K562 (cell line): ENCODE data around the gene CAPN7. TPM values are rescaled to one million over a fixed set of nuclear protein-coding genes. Genes with fewer than 3 reads are reported as not detected.

Experiments used
- GABPB1 ChIP-seq: sonication (generic); formaldehyde crosslinking; IDR thresholded peaks from 2 replicates; pipeline ENCODE4 v1.8.0; 2022; ENCODE audit warnings: mild to moderate bottlenecking, missing genetic modification reagents
- JUND ChIP-seq, 2 experiments: IDR thresholded peaks; 2 replicates in 1 of 2; 3 replicates in 1 of 2; pipeline ENCODE4 v1.6.1; 2011; ENCODE audit warnings: borderline replicate concordance in 2 of 2, low read depth in 2 of 2, low read length in 2 of 2, improper control_type of control experiment in 1 of 2, missing biosample characterization in 1 of 2, missing genetic modification characterization in 1 of 2, missing genetic modification reagents in 1 of 2
- RBM15 ChIP-seq: fragments of 200-400 bp; formaldehyde crosslinking; IDR thresholded peaks from 2 replicates; pipeline ENCODE4 v1.6.1; 2018; ENCODE audit warnings: mild to moderate bottlenecking, low read length, moderate library complexity; ENCODE audit not compliant: insufficient read depth
- RBM25 ChIP-seq: fragments of 200-400 bp; formaldehyde crosslinking; IDR thresholded peaks from 2 replicates; pipeline ENCODE4 v1.6.1; 2018; ENCODE audit warnings: low read length, low read depth, moderate library complexity; ENCODE audit not compliant: severe bottlenecking
- TRIM28 ChIP-seq: fragments of 450-650 bp; IDR thresholded peaks from 2 replicates; pipeline ENCODE4 v1.6.1; 2017
- ZNF232 ChIP-seq: sonication (generic); formaldehyde crosslinking; IDR thresholded peaks from 2 replicates; pipeline ENCODE4 v1.8.0; 2022; ENCODE audit warnings: mild to moderate bottlenecking, missing genetic modification reagents
- ZNF589 ChIP-seq: fragments of 200-800 bp; sonication (Bioruptor generic); IDR thresholded peaks from 2 replicates; pipeline ENCODE4 v1.6.1; 2016; ENCODE audit warnings: low read depth, missing genetic modification characterization, missing compliant biosample characterization
- polyA plus RNA-seq, 8 experiments: library from polyadenylated mRNA; depleted of rRNA in 4 of 8; stranded (reverse) in 5 of 8; unstranded in 3 of 8; fragments of >200 nt; fragmentation: Nextera tagmentation in 2 of 8; fragmentation: Illumina TruSeq in 1 of 8; extraction: Ambion mirVana in 2 of 8; extraction: Trizol in 1 of 8; gene quantifications; 2 replicates each; pipeline versions ENCODE4 v1.2.1 to v1.2.3, GENCODE V29; 2011 to 2014; ENCODE audit warnings: inconsistent platforms in 1 of 8, missing spikeins in 1 of 8
- total RNA-seq, 7 experiments: library from RNA; depleted of rRNA in 6 of 7; stranded (reverse); fragments of >200 nt in 6 of 7; fragmentation: Illumina TruSeq in 2 of 7; extraction: Trizol in 2 of 7; gene quantifications; 2 replicates each; pipeline versions ENCODE4 v1.2.1 to v1.2.3, GENCODE V29; 2011 to 2021; ENCODE audit warnings: low replicate concordance in 1 of 7
- TF ChIP-seq, protein P1 (sequence below): fragments of 250-450 bp; sonication (Bioruptor Pico); IDR thresholded peaks from 2 replicates; pipeline ENCODE4 v1.6.1; 2021; ENCODE audit warnings: mild to moderate bottlenecking
- TF ChIP-seq, protein P2 (sequence below): fragments of 250-450 bp; sonication (Bioruptor Pico); IDR thresholded peaks from 2 replicates; pipeline ENCODE4 v1.8.0; 2022; ENCODE audit warnings: moderate library complexity, mild to moderate bottlenecking, inconsistent platforms
- TF ChIP-seq, protein P3 (sequence below): fragments of 450-650 bp; IDR thresholded peaks from 2 replicates; pipeline ENCODE4 v1.6.1; 2016; ENCODE audit warnings: antibody characterized with exemption
- TF ChIP-seq, protein P4 (sequence below): sonication (generic); formaldehyde crosslinking; IDR thresholded peaks from 2 replicates; pipeline ENCODE4 v1.8.1; 2023; ENCODE audit warnings: mild to moderate bottlenecking, missing genetic modification reagents
- TF ChIP-seq, protein P5 (sequence below): fragments of 450-650 bp; IDR thresholded peaks from 2 replicates; pipeline ENCODE4 v1.6.1; 2017; ENCODE audit warnings: antibody characterized with exemption, mild to moderate bottlenecking
- TF ChIP-seq, protein P6 (sequence below): sonication (generic); formaldehyde crosslinking; IDR thresholded peaks from 2 replicates; pipeline ENCODE4 v1.8.1; 2023; ENCODE audit warnings: mild to moderate bottlenecking, missing genetic modification reagents

Gene CAPN7
- total and polyA plus RNA-seq, 9 of the 15 experiments (the other 6 are each of a cell fraction or from before 2014, with no cell fraction given), result 6.5 to 42.7 (median 32.7) TPM

DNA sequence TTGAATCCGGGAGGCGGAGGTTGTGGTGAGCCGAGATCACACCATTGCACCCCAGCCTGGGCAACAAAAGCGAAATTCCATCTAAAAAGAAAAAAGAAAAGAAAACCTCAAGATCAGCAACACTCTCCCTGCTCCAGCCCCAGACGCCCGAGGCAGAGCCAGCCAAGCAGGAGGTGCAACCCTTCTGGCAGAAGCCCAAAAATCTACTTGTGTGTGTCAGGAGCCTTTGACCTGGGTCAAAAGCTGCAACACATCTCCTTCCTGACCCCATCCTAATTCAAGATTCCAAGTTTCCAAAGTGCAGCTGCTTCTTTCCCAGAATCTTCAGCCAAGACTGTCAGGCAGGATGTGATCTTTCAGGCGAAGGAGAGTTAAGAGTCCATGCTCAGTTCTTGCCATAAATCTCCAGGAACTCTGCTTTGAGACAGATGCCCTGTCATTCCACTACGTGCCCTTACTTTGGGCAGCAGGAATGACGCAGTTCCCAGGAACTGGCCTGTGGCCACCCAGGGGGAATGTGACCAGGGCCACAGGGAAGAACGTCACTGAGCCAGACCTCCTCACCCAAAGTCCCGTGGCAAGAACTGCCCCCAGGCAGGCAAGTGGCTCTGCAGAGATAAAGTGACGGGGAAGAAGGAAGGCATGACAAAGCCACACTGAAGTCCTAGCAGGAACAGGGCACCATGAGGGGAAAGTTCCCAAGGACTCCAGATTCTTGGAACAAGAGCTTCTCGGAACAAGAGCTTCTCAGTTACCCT is 86.9 kb downstream of the CAPN7 start (continued):
- TF ChIP-seq, protein P1, sequence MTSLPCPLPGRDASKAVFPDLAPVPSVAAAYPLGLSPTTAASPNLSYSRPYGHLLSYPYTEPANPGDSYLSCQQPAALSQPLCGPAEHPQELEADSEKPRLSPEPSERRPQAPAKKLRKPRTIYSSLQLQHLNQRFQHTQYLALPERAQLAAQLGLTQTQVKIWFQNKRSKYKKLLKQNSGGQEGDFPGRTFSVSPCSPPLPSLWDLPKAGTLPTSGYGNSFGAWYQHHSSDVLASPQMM (CRISPR knock-in tag), result no peak
- TF ChIP-seq, protein P2, sequence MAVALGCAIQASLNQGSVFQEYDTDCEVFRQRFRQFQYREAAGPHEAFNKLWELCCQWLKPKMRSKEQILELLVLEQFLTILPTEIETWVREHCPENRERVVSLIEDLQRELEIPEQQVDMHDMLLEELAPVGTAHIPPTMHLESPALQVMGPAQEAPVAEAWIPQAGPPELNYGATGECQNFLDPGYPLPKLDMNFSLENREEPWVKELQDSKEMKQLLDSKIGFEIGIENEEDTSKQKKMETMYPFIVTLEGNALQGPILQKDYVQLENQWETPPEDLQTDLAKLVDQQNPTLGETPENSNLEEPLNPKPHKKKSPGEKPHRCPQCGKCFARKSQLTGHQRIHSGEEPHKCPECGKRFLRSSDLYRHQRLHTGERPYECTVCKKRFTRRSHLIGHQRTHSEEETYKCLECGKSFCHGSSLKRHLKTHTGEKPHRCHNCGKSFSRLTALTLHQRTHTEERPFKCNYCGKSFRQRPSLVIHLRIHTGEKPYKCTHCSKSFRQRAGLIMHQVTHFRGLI (CRISPR knock-in tag), result no peak
- no peak for TF ChIP-seq ZNF232 (CRISPR knock-in tag)
- TF ChIP-seq RBM25, result no peak
- TF ChIP-seq TRIM28, result no peak
- TF ChIP-seq, protein P3, sequence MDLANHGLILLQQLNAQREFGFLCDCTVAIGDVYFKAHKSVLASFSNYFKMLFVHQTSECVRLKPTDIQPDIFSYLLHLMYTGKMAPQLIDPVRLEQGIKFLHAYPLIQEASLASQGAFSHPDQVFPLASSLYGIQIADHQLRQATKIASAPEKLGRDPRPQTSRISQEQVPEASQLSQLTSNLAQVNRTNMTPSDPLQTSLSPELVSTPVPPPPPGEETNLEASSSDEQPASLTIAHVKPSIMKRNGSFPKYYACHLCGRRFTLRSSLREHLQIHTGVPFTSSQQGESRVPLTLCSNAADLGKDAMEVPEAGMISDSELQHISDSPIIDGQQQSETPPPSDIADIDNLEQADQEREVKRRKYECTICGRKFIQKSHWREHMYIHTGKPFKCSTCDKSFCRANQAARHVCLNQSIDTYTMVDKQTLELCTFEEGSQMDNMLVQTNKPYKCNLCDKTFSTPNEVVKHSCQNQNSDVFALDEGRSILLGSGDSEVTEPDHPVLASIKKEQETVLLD, result no peak
- no peak for TF ChIP-seq JUND (IDR thresholded peaks at IDR 0.05; ENCODE audit: borderline replicate concordance, low read depth, low read length)
- peak; percentile 16; the same call in 1 of the 3 replicates for TF ChIP-seq JUND (tag; IDR thresholded peaks at IDR 0.05; ENCODE audit: borderline replicate concordance, low read depth, low read length)
- TF ChIP-seq, protein P4, sequence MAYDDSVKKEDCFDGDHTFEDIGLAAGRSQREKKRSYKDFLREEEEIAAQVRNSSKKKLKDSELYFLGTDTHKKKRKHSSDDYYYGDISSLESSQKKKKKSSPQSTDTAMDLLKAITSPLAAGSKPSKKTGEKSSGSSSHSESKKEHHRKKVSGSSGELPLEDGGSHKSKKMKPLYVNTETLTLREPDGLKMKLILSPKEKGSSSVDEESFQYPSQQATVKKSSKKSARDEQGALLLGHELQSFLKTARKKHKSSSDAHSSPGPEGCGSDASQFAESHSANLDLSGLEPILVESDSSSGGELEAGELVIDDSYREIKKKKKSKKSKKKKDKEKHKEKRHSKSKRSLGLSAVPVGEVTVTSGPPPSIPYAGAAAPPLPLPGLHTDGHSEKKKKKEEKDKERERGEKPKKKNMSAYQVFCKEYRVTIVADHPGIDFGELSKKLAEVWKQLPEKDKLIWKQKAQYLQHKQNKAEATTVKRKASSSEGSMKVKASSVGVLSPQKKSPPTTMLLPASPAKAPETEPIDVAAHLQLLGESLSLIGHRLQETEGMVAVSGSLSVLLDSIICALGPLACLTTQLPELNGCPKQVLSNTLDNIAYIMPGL (CRISPR knock-in tag), result no peak
- no peak for TF ChIP-seq RBM15
- TF ChIP-seq ZNF589 (CRISPR knock-in tag), result peak; percentile 22; the same call in 1 of the 2 replicates
- TF ChIP-seq GABPB1, result no peak
- TF ChIP-seq, protein P5, sequence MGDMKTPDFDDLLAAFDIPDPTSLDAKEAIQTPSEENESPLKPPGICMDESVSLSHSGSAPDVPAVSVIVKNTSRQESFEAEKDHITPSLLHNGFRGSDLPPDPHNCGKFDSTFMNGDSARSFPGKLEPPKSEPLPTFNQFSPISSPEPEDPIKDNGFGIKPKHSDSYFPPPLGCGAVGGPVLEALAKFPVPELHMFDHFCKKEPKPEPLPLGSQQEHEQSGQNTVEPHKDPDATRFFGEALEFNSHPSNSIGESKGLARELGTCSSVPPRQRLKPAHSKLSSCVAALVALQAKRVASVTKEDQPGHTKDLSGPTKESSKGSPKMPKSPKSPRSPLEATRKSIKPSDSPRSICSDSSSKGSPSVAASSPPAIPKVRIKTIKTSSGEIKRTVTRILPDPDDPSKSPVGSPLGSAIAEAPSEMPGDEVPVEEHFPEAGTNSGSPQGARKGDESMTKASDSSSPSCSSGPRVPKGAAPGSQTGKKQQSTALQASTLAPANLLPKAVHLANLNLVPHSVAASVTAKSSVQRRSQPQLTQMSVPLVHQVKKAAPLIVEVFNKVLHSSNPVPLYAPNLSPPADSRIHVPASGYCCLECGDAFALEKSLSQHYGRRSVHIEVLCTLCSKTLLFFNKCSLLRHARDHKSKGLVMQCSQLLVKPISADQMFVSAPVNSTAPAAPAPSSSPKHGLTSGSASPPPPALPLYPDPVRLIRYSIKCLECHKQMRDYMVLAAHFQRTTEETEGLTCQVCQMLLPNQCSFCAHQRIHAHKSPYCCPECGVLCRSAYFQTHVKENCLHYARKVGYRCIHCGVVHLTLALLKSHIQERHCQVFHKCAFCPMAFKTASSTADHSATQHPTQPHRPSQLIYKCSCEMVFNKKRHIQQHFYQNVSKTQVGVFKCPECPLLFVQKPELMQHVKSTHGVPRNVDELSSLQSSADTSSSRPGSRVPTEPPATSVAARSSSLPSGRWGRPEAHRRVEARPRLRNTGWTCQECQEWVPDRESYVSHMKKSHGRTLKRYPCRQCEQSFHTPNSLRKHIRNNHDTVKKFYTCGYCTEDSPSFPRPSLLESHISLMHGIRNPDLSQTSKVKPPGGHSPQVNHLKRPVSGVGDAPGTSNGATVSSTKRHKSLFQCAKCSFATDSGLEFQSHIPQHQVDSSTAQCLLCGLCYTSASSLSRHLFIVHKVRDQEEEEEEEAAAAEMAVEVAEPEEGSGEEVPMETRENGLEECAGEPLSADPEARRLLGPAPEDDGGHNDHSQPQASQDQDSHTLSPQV, result peak; percentile 44; the same call in 1 of the 2 replicates
- TF ChIP-seq, protein P6, sequence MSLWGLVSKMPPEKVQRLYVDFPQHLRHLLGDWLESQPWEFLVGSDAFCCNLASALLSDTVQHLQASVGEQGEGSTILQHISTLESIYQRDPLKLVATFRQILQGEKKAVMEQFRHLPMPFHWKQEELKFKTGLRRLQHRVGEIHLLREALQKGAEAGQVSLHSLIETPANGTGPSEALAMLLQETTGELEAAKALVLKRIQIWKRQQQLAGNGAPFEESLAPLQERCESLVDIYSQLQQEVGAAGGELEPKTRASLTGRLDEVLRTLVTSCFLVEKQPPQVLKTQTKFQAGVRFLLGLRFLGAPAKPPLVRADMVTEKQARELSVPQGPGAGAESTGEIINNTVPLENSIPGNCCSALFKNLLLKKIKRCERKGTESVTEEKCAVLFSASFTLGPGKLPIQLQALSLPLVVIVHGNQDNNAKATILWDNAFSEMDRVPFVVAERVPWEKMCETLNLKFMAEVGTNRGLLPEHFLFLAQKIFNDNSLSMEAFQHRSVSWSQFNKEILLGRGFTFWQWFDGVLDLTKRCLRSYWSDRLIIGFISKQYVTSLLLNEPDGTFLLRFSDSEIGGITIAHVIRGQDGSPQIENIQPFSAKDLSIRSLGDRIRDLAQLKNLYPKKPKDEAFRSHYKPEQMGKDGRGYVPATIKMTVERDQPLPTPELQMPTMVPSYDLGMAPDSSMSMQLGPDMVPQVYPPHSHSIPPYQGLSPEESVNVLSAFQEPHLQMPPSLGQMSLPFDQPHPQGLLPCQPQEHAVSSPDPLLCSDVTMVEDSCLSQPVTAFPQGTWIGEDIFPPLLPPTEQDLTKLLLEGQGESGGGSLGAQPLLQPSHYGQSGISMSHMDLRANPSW (CRISPR knock-in tag), result no peak
